SK-N-SH (cell line): ENCODE measurements around the gene RARG. TPM values are rescaled to one million over a fixed set of nuclear protein-coding genes. Genes with fewer than 3 reads are reported as not detected.

Source experiments
- CTCF ChIA-PET: fragments of 300-600, 350-600 bp; formaldehyde crosslinking; extraction: SDS; loops from one replicate; lab custom pipeline; 2021; lab: Yijun Ruan, JAX
- POLR2A ChIA-PET: fragments of 350-600 bp; sonication (Branson Sonifier 250); formaldehyde crosslinking; extraction: SDS; loops from one replicate; lab custom pipeline; 2020; ENCODE audit warnings: antibody characterized with exemption, inconsistent platforms; lab: Yijun Ruan, JAX
- DNase-seq: peaks from one replicate; pipeline ENCODE4 v3.0.0; 2012
- H2AFZ ChIP-seq: fragments of 200-600 bp; sonication (generic); 2 replicates; pipeline ENCODE4 v1.8.1; 2016; ENCODE audit warnings: antibody characterized with exemption, mild to moderate bottlenecking, low read depth
- H3F3A ChIP-seq: fragments of 200-600 bp; sonication (generic); replicated peaks from 2 replicates; pipeline ENCODE3; 2016; ENCODE audit warnings: antibody characterized with exemption, mild to moderate bottlenecking; ENCODE audit not compliant: insufficient read depth
- H3K27ac ChIP-seq, 2 experiments: fragments of 200-500 bp in 1 of 2; fragments of 200-600 bp in 1 of 2; sonication (Bioruptor generic) in 1 of 2; sonication (generic), shearing (Covaris generic) in 1 of 2; 2 replicates each; pipeline versions ENCODE4 v1.5.1 to v1.6.1; 2014 to 2016; ENCODE audit warnings: low read depth in 2 of 2, inconsistent platforms in 1 of 2, low read length in 1 of 2, mild to moderate bottlenecking in 1 of 2, mixed read lengths in 1 of 2
- H3K27me3 ChIP-seq: fragments of 200-600 bp; sonication (generic), shearing (Covaris generic); 2 replicates; pipeline ENCODE4 v1.6.1; 2016; ENCODE audit warnings: mixed run types; ENCODE audit not compliant: insufficient read depth
- H3K36me3 ChIP-seq, 2 experiments: fragments of 200-500 bp in 1 of 2; fragments of 200-600 bp in 1 of 2; sonication (Bioruptor generic) in 1 of 2; sonication (generic) in 1 of 2; replicated peaks in 1 of 2; 2 replicates each; pipeline versions ENCODE3 to v1.5.1; 2014 to 2016; ENCODE audit warnings: low read length in 1 of 2, mild to moderate bottlenecking in 1 of 2; ENCODE audit not compliant: insufficient read depth in 2 of 2, control insufficient read depth in 1 of 2
- H3K4me1 ChIP-seq, 2 experiments: fragments of 200-500 bp in 1 of 2; fragments of 200-600 bp in 1 of 2; sonication (Bioruptor generic) in 1 of 2; sonication (generic), shearing (Covaris generic) in 1 of 2; 2 replicates each; pipeline versions ENCODE4 v1.5.1 to v1.6.1; 2014 to 2016; ENCODE audit warnings: low read depth in 1 of 2, low read length in 1 of 2, mixed run types in 1 of 2; ENCODE audit not compliant: insufficient read depth in 2 of 2, control insufficient read depth in 1 of 2
- H3K4me2 ChIP-seq: fragments of 200-600 bp; sonication (generic), shearing (Covaris generic); 2 replicates; pipeline ENCODE4 v1.6.1; 2017; ENCODE audit warnings: mixed run types
- H3K4me3 ChIP-seq, 2 experiments: fragments of 200-500 bp in 1 of 2; fragments of 200-600 bp in 1 of 2; sonication (Bioruptor generic) in 1 of 2; sonication (generic), shearing (Covaris generic) in 1 of 2; 2 replicates each; pipeline versions ENCODE4 v1.5.1 to v1.8.1; 2014 to 2016; ENCODE audit warnings: low read depth in 2 of 2, inconsistent platforms in 1 of 2, low read length in 1 of 2, mild to moderate bottlenecking in 1 of 2, mixed read lengths in 1 of 2, moderate library complexity in 1 of 2
- H3K79me2 ChIP-seq: fragments of 200-600 bp; sonication (generic); 2 replicates; pipeline ENCODE4 v1.8.1; 2017; ENCODE audit warnings: mild to moderate bottlenecking; ENCODE audit not compliant: insufficient read depth
- H3K9ac ChIP-seq: fragments of 200-600 bp; sonication (generic); 2 replicates; pipeline ENCODE4 v1.6.1; 2017; ENCODE audit warnings: mixed run types
- H3K9me2 ChIP-seq: fragments of 200-600 bp; sonication (generic); 2 replicates; pipeline ENCODE4 v1.6.1; 2017; ENCODE audit warnings: mixed run types
- H3K9me3 ChIP-seq: fragments of 200-600 bp; sonication (generic); 2 replicates; pipeline ENCODE4 v1.6.1; 2017; ENCODE audit warnings: mixed run types, mild to moderate bottlenecking, moderate library complexity
- H4K20me1 ChIP-seq: fragments of 200-600 bp; sonication (generic); 2 replicates; pipeline ENCODE4 v1.6.1; 2017; ENCODE audit warnings: mild to moderate bottlenecking, mixed run types; ENCODE audit not compliant: insufficient read depth
- CHD2 ChIP-seq: fragments of 150-350 bp; IDR thresholded peaks from 2 replicates; pipeline ENCODE4 v1.6.1; 2018; ENCODE audit warnings: low read length; ENCODE audit not compliant: partially characterized antibody
- EZH2phosphoT487 ChIP-seq: fragments of 200-600 bp; sonication (generic); IDR thresholded peaks from 2 replicates; pipeline ENCODE4 v1.6.1; 2017; ENCODE audit warnings: low read depth, mixed run types, mild to moderate bottlenecking, antibody characterized with exemption, moderate library complexity, borderline replicate concordance
- FOXJ3 ChIP-seq: sonication (generic); formaldehyde crosslinking; IDR thresholded peaks from 2 replicates; pipeline ENCODE4 v1.5.1; 2020; ENCODE audit warnings: mild to moderate bottlenecking, missing genetic modification reagents
- IRF3 ChIP-seq: fragments of 150-350 bp; IDR thresholded peaks from 2 replicates; pipeline ENCODE4 v1.6.1; 2016; ENCODE audit warnings: mild to moderate bottlenecking, low read depth, low read length
- JUND ChIP-seq: IDR thresholded peaks from 2 replicates; pipeline ENCODE4 v1.4.0; 2012
- MAX ChIP-seq: IDR thresholded peaks from 2 replicates; pipeline ENCODE4 v1.4.0; 2012; ENCODE audit warnings: low read depth
- MEF2A ChIP-seq: IDR thresholded peaks from 2 replicates; pipeline ENCODE4 v1.4.0; 2012; ENCODE audit warnings: low read depth, borderline replicate concordance
- MXI1 ChIP-seq: IDR thresholded peaks from 2 replicates; pipeline ENCODE4 v1.6.1; 2012; ENCODE audit warnings: mild to moderate bottlenecking, low read depth, low read length, improper control_type of control experiment
- REST ChIP-seq: IDR thresholded peaks from 2 replicates; pipeline ENCODE4 v1.6.1; 2012; ENCODE audit warnings: mild to moderate bottlenecking, low read depth, low read length, moderate library complexity
- RFX5 ChIP-seq: IDR thresholded peaks from 2 replicates; pipeline ENCODE4 v1.6.1; 2012; ENCODE audit warnings: mild to moderate bottlenecking, improper control_type of control experiment, low read length
- RXRA ChIP-seq: IDR thresholded peaks from 2 replicates; pipeline ENCODE4 v1.4.0; 2012; ENCODE audit warnings: low read depth, mild to moderate bottlenecking, borderline replicate concordance
- TCF12 ChIP-seq: IDR thresholded peaks from 2 replicates; pipeline ENCODE4 v1.4.0; 2012
- USF1 ChIP-seq: IDR thresholded peaks from 2 replicates; pipeline ENCODE4 v1.4.0; 2012; ENCODE audit warnings: low read depth, borderline replicate concordance
- USF2 ChIP-seq: fragments of 150-350 bp; IDR thresholded peaks from 2 replicates; pipeline ENCODE4 v1.6.1; 2017; ENCODE audit warnings: antibody characterized with exemption, low read length, low read depth, borderline replicate concordance
- ZBTB33 ChIP-seq: IDR thresholded peaks from 2 replicates; pipeline ENCODE4 v1.4.0; 2012; ENCODE audit warnings: low read depth, borderline replicate concordance
- WGBS: methylation state at CpG from one replicate; pipeline ENCODE4 v1.1.6; 2017; ENCODE audit warnings: low lambda C conversion rate; 5-methylcytosine and 5-hydroxymethylcytosine counted together
- polyA plus RNA-seq, 3 experiments: library from polyadenylated mRNA; depleted of rRNA; stranded (reverse); fragments of >200 nt; gene quantifications; 2 replicates each; pipeline ENCODE4 v1.2.3, GENCODE V29; 2012

RARG gene
- polyA plus RNA-seq, 1 of the 3 experiments (the other 2 are of a cell fraction) = 36.6 TPM

GRCh38 chr12:53208877-53209463 is 23.0 kb downstream of the RARG start:
- DNase-seq = no peak
- POLR2A ChIA-PET = interaction anchor here (0.6 kb wide), 1 partner anchor 89 kb away, joined by 3 read pairs; no protein-coding TSS in a partner anchor
- Histone ChIP-seq H3K4me2 (no peak overlapping the region), H3K27ac (no peak overlapping the region), H3K4me3 (no peak overlapping the region), H3F3A (peaks cover 13% of the 10 kb centered on the region), H2AFZ (no peak overlapping the region), H3K9me2 (no peaks in the 10 kb centered on the region), H3K9ac (no peak overlapping the region), H3K27me3 (no peaks in the 10 kb centered on the region), H4K20me1 (no peaks in the 10 kb centered on the region), H3K4me1 (peaks cover 3 to 11% of the 10 kb centered on the region in 2 experiments; a peak in 2 of 4 replicates), H3K79me2 (no peaks in the 10 kb centered on the region), H3K36me3 (peaks cover 21 to 32% of the 10 kb centered on the region in 2 experiments), H3K9me3 (no peaks in the 10 kb centered on the region)
- CTCF ChIA-PET = interaction anchor here (0.9 to 14.8 kb wide), 8 partner anchors 11 to 143 kb away, joined by 3 to 363 read pairs (median 28); partner anchors contain the start of genes ESPL1, MYG1 and PFDN5
- TF ChIP-seq TCF12 = no peak
- TF ChIP-seq MEF2A = no peak
- no peak for TF ChIP-seq MXI1
- no peak for TF ChIP-seq IRF3
- no peak for TF ChIP-seq JUND
- TF ChIP-seq ZBTB33 = no peak
- no peak for TF ChIP-seq CHD2
- 78% methylated on average over 7 of the region's 7 CpGs for WGBS

GRCh38 chr12:53208435-53208834 is 23.6 kb downstream of the RARG start:
- Histone ChIP-seq H3K4me1 (peaks cover under 1 to 11% of the 10 kb centered on the region in 2 experiments; a peak in 2 of 4 replicates), H4K20me1 (no peaks in the 10 kb centered on the region), H3K9me3 (no peaks in the 10 kb centered on the region), H3K9me2 (no peaks in the 10 kb centered on the region), H3F3A (peaks cover 13% of the 10 kb centered on the region), H3K9ac (no peak overlapping the region), H3K4me2 (no peak overlapping the region), H3K36me3 (peaks cover 21 to 29% of the 10 kb centered on the region in 2 experiments), H2AFZ (no peak overlapping the region), H3K27me3 (no peaks in the 10 kb centered on the region), H3K27ac (no peak overlapping the region), H3K79me2 (no peaks in the 10 kb centered on the region), H3K4me3 (no peak overlapping the region)
- ChIA-PET CTCF (interaction anchor here (0.9 to 14.8 kb wide), 10 partner anchors 8 to 143 kb away, joined by 3 to 363 read pairs (median 4); partner anchors contain the start of genes AAAS, ESPL1, MYG1 and PFDN5), POLR2A (no interaction called here)
- 47% methylated on average over 2 of the region's 2 CpGs for WGBS
- no peak for DNase-seq
- TF ChIP-seq IRF3 (no peak), EZH2phosphoT487 (no peak), MEF2A (no peak), FOXJ3 (CRISPR knock-in tag) (no peak), MXI1 (no peak), RXRA (no peak), MAX (no peak), USF2 (no peak), REST (no peak), RFX5 (no peak), USF1 (no peak)
